ENCODE results near the gene HYAL1. TPM values are rescaled to one million over a fixed set of nuclear protein-coding genes. Genes with fewer than 3 reads are reported as not detected.

Gene HYAL1
- total RNA-seq, 1 donor from 2014 or later: 0.59 TPM

GRCh38 chr3:50300681-50301254 lies 2.6 kb downstream of the HYAL1 start:
- peak overlapping the region; percentile 98 for H3K4me3 Mint-ChIP-seq (ENCODE audit: low read depth)

GRCh38 chr3:50299929-50300680 lies 3.3 kb downstream of the HYAL1 start:
- Mint-ChIP-seq H3K27ac (peak overlapping the region; percentile 93), H3K9me3 (no peaks in the 10 kb centered on the region), H3K27me3 (ENCODE audit: low read depth) (no peaks in the 10 kb centered on the region), H3K36me3 (ENCODE audit: low read depth) (peaks cover 3% of the 10 kb centered on the region), H3K4me1 (ENCODE audit: low read depth) (peaks cover 17% of the 10 kb centered on the region), H3K4me3 (ENCODE audit: low read depth) (peak overlapping the region; percentile 98)
- DNase-seq (ENCODE audit: low spot score): no peak
- intact Hi-C loops (cut with micrococcal nuclease): loop anchor here (1.0 to 10.0 kb wide), 7 partner anchors 21 to 365 kb away; partner anchors contain the start of genes CYB561D2, GNAI2, NPRL2 and TUSC2

More at GRCh38 chr3:50300681-50301254, 2.6 kb downstream of the HYAL1 start:
- H3K36me3 Mint-ChIP-seq (ENCODE audit: low read depth): peaks cover 3% of the 10 kb centered on the region
- no peaks in the 10 kb centered on the region for H3K9me3 Mint-ChIP-seq
- intact Hi-C loops (cut with micrococcal nuclease): no loop called here
- peaks cover 17% of the 10 kb centered on the region for H3K4me1 Mint-ChIP-seq (ENCODE audit: low read depth)
- DNase-seq (ENCODE audit: low spot score): no peak
- no peaks in the 10 kb centered on the region for H3K27me3 Mint-ChIP-seq (ENCODE audit: low read depth)
- H3K27ac Mint-ChIP-seq: peak overlapping the region; percentile 93

- Mint-ChIP-seq H3K27ac (peak overlapping the region; percentile 93), H3K36me3 (ENCODE audit: low read depth) (peaks cover 3% of the 10 kb centered on the region), H3K9me3 (no peaks in the 10 kb centered on the region), H3K27me3 (ENCODE audit: low read depth) (no peaks in the 10 kb centered on the region), H3K4me3 (ENCODE audit: low read depth) (peak overlapping the region; percentile 98), H3K4me1 (ENCODE audit: low read depth) (peaks cover 17% of the 10 kb centered on the region)
- no peak for DNase-seq (ENCODE audit: low spot score)
- intact Hi-C loops (cut with micrococcal nuclease): loop anchor here (1.0 to 10.0 kb wide), 7 partner anchors 22 to 365 kb away; partner anchors contain the start of genes CYB561D2, GNAI2, NPRL2 and TUSC2
These were observed 3.8 kb downstream of the HYAL1 start for GRCh38 chr3:50299638-50299928.

- H3K27ac Mint-ChIP-seq: peak within 1 kb of the TSS; percentile 93
- H3K4me3 Mint-ChIP-seq (ENCODE audit: low read depth): peak within 1 kb of the TSS; percentile 98
- H3K9me3 Mint-ChIP-seq: no peaks in the 10 kb centered on the region
- intact Hi-C loops (cut with micrococcal nuclease): loop anchor here (1.0 to 10.0 kb wide), 7 partner anchors 22 to 364 kb away; partner anchors contain the start of genes CYB561D2, GNAI2, NPRL2 and TUSC2
- H3K36me3 Mint-ChIP-seq (ENCODE audit: low read depth): peaks cover 3% of the 10 kb centered on the region
- no peaks in the 10 kb centered on the region for H3K27me3 Mint-ChIP-seq (ENCODE audit: low read depth)
- peak; percentile 99 for DNase-seq (ENCODE audit: low spot score)
- H3K4me1 Mint-ChIP-seq (ENCODE audit: low read depth): peaks cover 17% of the 10 kb centered on the region
These were observed 4.3 kb downstream of the HYAL1 start, which contains the start of the genes HYAL3 and NAA80 for GRCh38 chr3:50298836-50299637. TSS of gene HYAL3 (minus strand) at chr3:50299405. CDS start at chr3:50295602, 3,803 bp downstream. TSS of gene NAA80 (minus strand) at chr3:50299405. CDS start at chr3:50297463, 1,942 bp downstream.

GRCh38 chr3:50297896-50298725 lies 5.3 kb downstream of the HYAL1 start:
- intact Hi-C loops (cut with micrococcal nuclease): loop anchor here (2.0 to 10.0 kb wide), 5 partner anchors 31 to 363 kb away; partner anchors contain the start of genes CYB561D2, GNAI2, NPRL2 and TUSC2
- Mint-ChIP-seq H3K4me1 (ENCODE audit: low read depth) (peaks cover 17% of the 10 kb centered on the region), H3K9me3 (no peaks in the 10 kb centered on the region), H3K27me3 (ENCODE audit: low read depth) (no peaks in the 10 kb centered on the region), H3K27ac (peak overlapping the region; percentile 39), H3K4me3 (ENCODE audit: low read depth) (peak overlapping the region; percentile 98), H3K36me3 (ENCODE audit: low read depth) (peaks cover 3% of the 10 kb centered on the region)
- no peak for DNase-seq (ENCODE audit: low spot score)

GRCh38 chr3:50297384-50297775 lies 6.0 kb downstream of the HYAL1 start:
- no peaks in the 10 kb centered on the region for H3K27me3 Mint-ChIP-seq (ENCODE audit: low read depth)
- peak overlapping the region; percentile 98 for H3K4me3 Mint-ChIP-seq (ENCODE audit: low read depth)
- no peak for DNase-seq (ENCODE audit: low spot score)
- no peak overlapping the region for H3K27ac Mint-ChIP-seq
- no peaks in the 10 kb centered on the region for H3K9me3 Mint-ChIP-seq
- peaks cover 3% of the 10 kb centered on the region for H3K36me3 Mint-ChIP-seq (ENCODE audit: low read depth)
- H3K4me1 Mint-ChIP-seq (ENCODE audit: low read depth): peaks cover 23% of the 10 kb centered on the region
- intact Hi-C loops (cut with micrococcal nuclease): loop anchor here (10.0 kb wide), 1 partner anchor 363 kb away; no protein-coding TSS in a partner anchor

- DNase-seq (ENCODE audit: low spot score): no peak
- peaks cover 3% of the 10 kb centered on the region for H3K36me3 Mint-ChIP-seq (ENCODE audit: low read depth)
- H3K4me1 Mint-ChIP-seq (ENCODE audit: low read depth): peaks cover 23% of the 10 kb centered on the region
- H3K27me3 Mint-ChIP-seq (ENCODE audit: low read depth): no peaks in the 10 kb centered on the region
- intact Hi-C loops (cut with micrococcal nuclease): loop anchor here (10.0 kb wide), 1 partner anchor 362 kb away; no protein-coding TSS in a partner anchor
- no peaks in the 10 kb centered on the region for H3K9me3 Mint-ChIP-seq
- H3K4me3 Mint-ChIP-seq (ENCODE audit: low read depth): peak overlapping the region; percentile 98
- H3K27ac Mint-ChIP-seq: no peak overlapping the region
These were observed 6.5 kb downstream of the HYAL1 start for GRCh38 chr3:50296721-50297383.

- H3K9me3 Mint-ChIP-seq: no peaks in the 10 kb centered on the region
- H3K4me1 Mint-ChIP-seq (ENCODE audit: low read depth): peaks cover 23% of the 10 kb centered on the region
- peak overlapping the region; percentile 20 for H3K4me3 Mint-ChIP-seq (ENCODE audit: low read depth)
- H3K27ac Mint-ChIP-seq: no peak overlapping the region
- intact Hi-C loops (cut with micrococcal nuclease): loop anchor here (10.0 kb wide), 1 partner anchor 361 kb away; no protein-coding TSS in a partner anchor
- H3K27me3 Mint-ChIP-seq (ENCODE audit: low read depth): no peaks in the 10 kb centered on the region
- no peak for DNase-seq (ENCODE audit: low spot score)
- peaks cover 10% of the 10 kb centered on the region for H3K36me3 Mint-ChIP-seq (ENCODE audit: low read depth)
These were observed 7.6 kb downstream of the HYAL1 start for GRCh38 chr3:50295553-50296431.

GRCh38 chr3:50294492-50295403 lies 8.6 kb downstream of the HYAL1 start:
- peaks cover 14% of the 10 kb centered on the region for H3K4me1 Mint-ChIP-seq (ENCODE audit: low read depth)
- no peaks in the 10 kb centered on the region for H3K9me3 Mint-ChIP-seq
- H3K27ac Mint-ChIP-seq: no peak overlapping the region
- DNase-seq (ENCODE audit: low spot score): no peak
- H3K4me3 Mint-ChIP-seq (ENCODE audit: low read depth): no peak overlapping the region
- intact Hi-C loops (cut with micrococcal nuclease): loop anchor here (10.0 kb wide), 1 partner anchor 360 kb away; no protein-coding TSS in a partner anchor
- no peaks in the 10 kb centered on the region for H3K27me3 Mint-ChIP-seq (ENCODE audit: low read depth)
- H3K36me3 Mint-ChIP-seq (ENCODE audit: low read depth): peaks cover 19% of the 10 kb centered on the region

GRCh38 chr3:50294089-50294488 lies 9.3 kb downstream of the HYAL1 start:
- Mint-ChIP-seq H3K4me1 (ENCODE audit: low read depth) (peaks cover 14% of the 10 kb centered on the region), H3K4me3 (ENCODE audit: low read depth) (no peak overlapping the region), H3K27me3 (ENCODE audit: low read depth) (no peaks in the 10 kb centered on the region), H3K36me3 (ENCODE audit: low read depth) (peaks cover 26% of the 10 kb centered on the region), H3K9me3 (no peaks in the 10 kb centered on the region), H3K27ac (no peak overlapping the region)
- intact Hi-C loops (cut with micrococcal nuclease): loop anchor here (10.0 kb wide), 1 partner anchor 359 kb away; no protein-coding TSS in a partner anchor
- DNase-seq (ENCODE audit: low spot score): no peak
